Spleen (tissue), 11 donors: Measurements from ENCODE around the gene ST8SIA6. TPM values are rescaled to one million over a fixed set of nuclear protein-coding genes. Genes with fewer than 3 reads are reported as not detected.
A peak's percentile ranks its signal among the peaks of the same experiment; 100 is the strongest.
"Not testable (repeated sequence)": the region's sequence is repeated elsewhere in the genome, so short reads cannot be mapped to it uniquely, and the experiment has no call there.

Source experiments
- DNase-seq: peaks from one replicate; pipeline ENCODE4 v3.0.0-alpha.2; 2020
- H3K27ac ChIP-seq, 8 donors: fragments of 200-600 bp; sonication (generic) in 7 of 8; 1 replicate in 4 of 8; 2 replicates in 4 of 8; pipeline versions ENCODE4 v1.5.0 to v1.8.0; 2016 to 2021; ENCODE audit warnings: inconsistent platforms in 4 of 8, mild to moderate bottlenecking in 4 of 8, moderate library complexity in 1 of 8
- H3K27me3 ChIP-seq, 7 donors: fragments of 200-600 bp; sonication (generic) in 6 of 7; replicated peaks in 1 of 7; 1 replicate in 4 of 7; 2 replicates in 3 of 7; pipeline versions ENCODE4 v1.5.0 to v1.8.0; 2016 to 2021; ENCODE audit warnings: inconsistent platforms in 3 of 7, mild to moderate bottlenecking in 1 of 7
- H3K36me3 ChIP-seq, 6 donors: fragments of 200-600 bp; sonication (generic) in 5 of 6; 1 replicate in 4 of 6; 2 replicates in 2 of 6; pipeline versions ENCODE4 v1.5.0 to v1.8.0; 2016 to 2021; ENCODE audit warnings: inconsistent platforms in 2 of 6
- H3K4me1 ChIP-seq, 6 donors: fragments of 200-600 bp; sonication (generic) in 5 of 6; 1 replicate in 3 of 6; 2 replicates in 3 of 6; pipeline versions ENCODE4 v1.5.0 to v1.8.0; 2016 to 2021; ENCODE audit warnings: inconsistent platforms in 3 of 6
- H3K4me3 ChIP-seq, 8 donors: fragments of 200-600 bp; sonication (generic) in 7 of 8; 1 replicate in 4 of 8; 2 replicates in 4 of 8; pipeline versions ENCODE4 v1.5.0 to v1.8.0; 2016 to 2021; ENCODE audit warnings: inconsistent platforms in 4 of 8, mild to moderate bottlenecking in 4 of 8, moderate library complexity in 2 of 8
- H3K9me3 ChIP-seq, 8 donors: fragments of 200-600 bp; sonication (generic) in 7 of 8; 1 replicate in 4 of 8; 2 replicates in 4 of 8; pipeline versions ENCODE4 v1.5.0 to v1.8.0; 2016 to 2021; ENCODE audit warnings: inconsistent platforms in 4 of 8
- CTCF ChIP-seq, 11 experiments: fragments of 200-600 bp in 7 of 11; fragments of 450-650 bp in 4 of 11; sonication (generic) in 4 of 11; IDR thresholded peaks in 8 of 11; conservative IDR thresholded peaks in 3 of 11; 1 replicate in 7 of 11; 2 replicates in 4 of 11; pipeline versions ENCODE4 v1.4.0 to v1.8.0; 2016 to 2021; ENCODE audit warnings: antibody characterized with exemption in 11 of 11, inconsistent platforms in 4 of 11, mild to moderate bottlenecking in 1 of 11
- POLR2A ChIP-seq, 3 donors: fragments of 450-650 bp; IDR thresholded peaks; one replicate each; pipeline ENCODE4 v1.5.1; 2017; ENCODE audit warnings: antibody characterized with exemption in 3 of 3, mild to moderate bottlenecking in 1 of 3
- POLR2AphosphoS5 ChIP-seq, 3 donors: sonication (generic); formaldehyde crosslinking; IDR thresholded peaks; one replicate each; pipeline ENCODE4 v1.5.1; 2017; ENCODE audit warnings: antibody characterized with exemption in 3 of 3
- WGBS, 5 donors: extraction: QIAGEN DNeasy Blood & Tissue Kit in 3 of 5; methylation state at CpG; one replicate each; pipeline versions ENCODE4 v1.1.5 to v1.1.7; 2013 to 2018; 5-methylcytosine and 5-hydroxymethylcytosine counted together
- intact Hi-C: fragments of 100-400 bp; cut with DNase I; formaldehyde crosslinking; loops from one replicate; pipeline ENCODE4 v1.15.0; 2023; ENCODE audit warnings: low total_unique reads
- polyA plus RNA-seq, 3 donors: library from polyadenylated mRNA; stranded (reverse); fragments of 200-250 nt; gene quantifications; one replicate each; pipeline ENCODE4 v1.2.1, GENCODE V29; 2013
- total RNA-seq, 7 donors: library from RNA; depleted of rRNA in 3 of 7; stranded (reverse); fragments of >200 nt in 3 of 7; fragmentation: NEBNext Ultra II Directional in 4 of 7; extraction: Animal tissue kit (Norgen Biotek cat#: 25700) in 4 of 7; gene quantifications; one replicate each; pipeline versions ENCODE4 v1.1.0 to v1.2.1, GENCODE V29; 2016 to 2021
- donor health status: healthy with polysubstance abuse.
- donor health status: DM: no; HTN: no; CAD: no; lungs with moderate emphysema.
- donor health status: DM: no; HTN: no; CAD: no.
- donor health status: Bipolar disorder and iron deficiency.
- donor health status: healthy.
- donor health status: DM: no; HTN: no; CAD: no.
- donor health status: DM: yes; HTN: yes; CAD: no.

ST8SIA6 gene
- total and polyA plus RNA-seq, 10 donors = 0.02 to 1.2 (median 1.0) TPM; not detected in 3

DNA sequence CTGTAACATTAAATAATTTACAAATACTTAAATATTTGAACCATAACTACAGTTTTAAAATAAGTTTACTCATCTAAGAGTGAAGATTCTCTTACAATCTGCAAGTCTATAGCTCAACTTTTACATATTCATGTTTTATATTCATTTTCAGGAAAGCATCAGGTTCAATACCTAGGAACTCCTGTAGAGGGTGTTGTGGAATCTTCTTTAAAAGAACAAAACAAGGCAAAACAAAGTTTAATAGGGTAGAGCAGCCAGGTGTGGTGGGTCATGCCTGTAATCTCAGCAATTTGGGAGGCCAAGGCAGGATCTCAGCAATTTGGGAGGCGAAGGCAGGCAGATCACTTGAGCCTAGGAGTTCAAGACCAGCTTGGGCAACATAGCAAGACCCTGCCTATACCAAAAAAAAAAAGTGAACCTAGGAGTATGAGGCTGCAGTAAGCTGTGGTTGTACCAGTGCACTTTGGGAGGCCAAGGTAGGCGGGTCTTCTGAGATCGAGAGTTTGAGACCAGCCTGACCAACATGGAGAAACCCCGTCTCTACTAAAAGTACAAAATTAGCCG is 45.1 kb downstream of the ST8SIA6 start:
- no peak overlapping the region for H3K4me3 ChIP-seq
- H3K27me3 ChIP-seq = no peaks in the 10 kb centered on the region
- 88 to 96% (median 92%) methylated on average over 5 of the region's 5 CpGs for WGBS, 5 donors
- no peaks in the 10 kb centered on the region for H3K36me3 ChIP-seq
- H3K27ac ChIP-seq = no peak overlapping the region
- intact Hi-C loops = no loop called here
- peak in 7 of 11 experiments; percentile 21 to 54 (median 36) for TF ChIP-seq CTCF (IDR thresholded peaks at IDR 0.05 in 8 of 11, conservative IDR thresholded peaks at IDR 0.05 in 3 of 11)
- TF ChIP-seq POLR2AphosphoS5 (IDR thresholded peaks at IDR 0.05) = no peak
- no peaks in the 10 kb centered on the region for H3K9me3 ChIP-seq
- no peaks in the 10 kb centered on the region for H3K4me1 ChIP-seq
- DNase-seq = no peak

- TF ChIP-seq POLR2AphosphoS5 (IDR thresholded peaks at IDR 0.05) = no peak
- no peak for TF ChIP-seq CTCF (IDR thresholded peaks at IDR 0.05 in 8 of 11, conservative IDR thresholded peaks at IDR 0.05 in 3 of 11)
- no peak for TF ChIP-seq POLR2A (IDR thresholded peaks at IDR 0.05)
Measured at GRCh38 chr10:17407047-17407446, 47.3 kb downstream of the ST8SIA6 start.

DNA sequence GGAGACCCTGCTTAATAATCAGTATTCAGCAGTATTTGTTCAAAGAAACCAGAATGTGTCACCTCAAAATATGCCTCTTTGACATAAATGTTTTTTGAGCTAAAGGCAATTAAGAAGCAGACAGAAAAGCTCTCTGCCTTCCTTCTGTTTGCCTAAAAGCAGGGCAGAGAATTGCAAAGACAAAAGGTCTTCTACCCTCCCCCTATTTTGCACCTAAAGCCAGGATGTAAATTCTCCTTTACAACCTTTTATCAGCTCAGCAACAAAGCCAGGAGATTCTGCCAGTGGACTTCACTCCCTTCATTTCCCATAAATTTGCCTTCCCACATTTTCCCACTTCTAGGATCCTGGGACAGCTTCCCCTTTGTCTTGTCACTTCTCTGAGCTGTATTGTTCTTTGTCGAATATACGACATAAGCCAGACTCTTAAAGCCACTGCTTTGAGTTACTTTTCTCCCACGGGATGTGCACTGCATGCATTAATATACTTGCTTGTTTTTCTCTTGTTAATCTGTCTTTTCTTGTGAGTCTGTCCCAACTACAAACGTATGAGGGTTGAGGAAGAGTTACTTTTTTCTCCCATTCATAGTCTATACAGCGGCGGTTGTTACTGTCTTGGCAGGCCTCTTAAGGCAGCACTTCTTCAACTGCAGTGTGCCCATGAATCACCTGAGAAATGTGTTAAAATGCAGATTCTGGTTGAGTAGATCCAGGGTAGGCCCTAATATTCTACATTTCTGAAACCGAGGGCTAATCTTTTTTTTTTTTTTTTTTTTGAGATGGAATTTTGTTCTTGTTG is 48.2 kb downstream of the ST8SIA6 start:
- intact Hi-C loops = no loop called here
- 75 to 87% (median 82%) methylated on average over 7 of the region's 7 CpGs for WGBS, 5 donors
- Histone ChIP-seq H3K4me1 (no peaks in the 10 kb centered on the region), H3K4me3 (no peak overlapping the region), H3K9me3 (no peaks in the 10 kb centered on the region), H3K27me3 (no peaks in the 10 kb centered on the region), H3K36me3 (no peaks in the 10 kb centered on the region), H3K27ac (no peak overlapping the region)
- DNase-seq = no peak
- TF ChIP-seq CTCF (IDR thresholded peaks at IDR 0.05 in 8 of 11, conservative IDR thresholded peaks at IDR 0.05 in 3 of 11) (no peak), POLR2AphosphoS5 (IDR thresholded peaks at IDR 0.05) (no peak), POLR2A (IDR thresholded peaks at IDR 0.05) (no peak)

More at GRCh38 chr10:17407047-17407446, 47.3 kb downstream of the ST8SIA6 start:
- no peak for DNase-seq
- no peak overlapping the region for H3K4me3 ChIP-seq
- intact Hi-C loops = no loop called here
- no peaks in the 10 kb centered on the region for H3K27me3 ChIP-seq
- H3K9me3 ChIP-seq = no peaks in the 10 kb centered on the region
- no peaks in the 10 kb centered on the region for H3K36me3 ChIP-seq
- H3K4me1 ChIP-seq = no peaks in the 10 kb centered on the region
- no peak overlapping the region for H3K27ac ChIP-seq
- WGBS, 5 donors = 63 to 85% (median 74%) methylated on average over 5 of the region's 5 CpGs

DNA sequence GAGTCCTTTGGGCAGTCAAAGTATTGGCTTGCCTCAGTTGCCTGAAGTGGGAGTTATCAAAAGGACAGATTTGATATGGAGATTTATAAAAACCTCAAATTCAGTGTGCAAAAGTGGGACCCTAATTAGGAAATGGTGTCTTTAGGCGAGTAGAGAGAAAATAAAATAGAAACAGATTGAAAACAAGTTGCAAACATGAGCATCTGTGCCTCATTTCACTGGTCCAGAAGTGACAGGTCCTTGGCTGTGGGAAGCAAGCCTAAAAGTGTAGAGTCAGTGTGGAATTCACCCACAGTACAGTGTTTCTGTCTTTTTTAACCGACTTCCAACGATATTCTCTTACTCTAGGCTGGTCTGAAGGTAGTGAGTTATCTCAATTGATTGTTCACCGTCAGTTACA is 51.2 kb downstream of the ST8SIA6 start:
- intact Hi-C loops = no loop called here
- Histone ChIP-seq H3K36me3 (no peaks in the 10 kb centered on the region), H3K27ac (no peak overlapping the region), H3K4me1 (no peaks in the 10 kb centered on the region), H3K27me3 (no peaks in the 10 kb centered on the region), H3K4me3 (no peak overlapping the region), H3K9me3 (no peaks in the 10 kb centered on the region)
- TF ChIP-seq CTCF (IDR thresholded peaks at IDR 0.05 in 8 of 11, conservative IDR thresholded peaks at IDR 0.05 in 3 of 11) (no peak), POLR2AphosphoS5 (IDR thresholded peaks at IDR 0.05) (no peak), POLR2A (IDR thresholded peaks at IDR 0.05) (no peak)
- WGBS, 5 donors = 77 to 94% (median 89%) methylated on average over 4 of the region's 4 CpGs
- DNase-seq = no peak

DNA sequence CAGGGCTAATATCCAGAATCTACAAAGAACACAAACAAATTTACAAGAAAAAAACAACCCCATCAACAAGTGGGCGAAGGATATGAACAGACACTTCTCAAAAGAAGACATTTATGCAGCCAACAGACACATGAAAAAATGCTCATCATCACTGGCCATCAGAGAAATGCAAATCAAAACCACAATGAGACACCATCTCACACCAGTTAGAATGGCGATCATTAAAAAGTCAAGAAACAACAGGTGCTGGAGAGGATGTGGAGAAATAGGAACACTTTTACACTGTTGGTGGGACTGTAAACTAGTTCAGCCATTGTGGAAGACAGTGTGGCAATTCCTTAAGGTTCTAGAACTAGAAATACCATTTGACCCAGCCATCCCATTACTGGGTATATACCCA is 52.4 kb downstream of the ST8SIA6 start:
- H3K9me3 ChIP-seq, H3K27ac ChIP-seq, DNase-seq, H3K36me3 ChIP-seq, intact Hi-C loops, H3K4me3 ChIP-seq, H3K4me1 ChIP-seq, H3K27me3 ChIP-seq: not testable (repeated sequence)
- 75 to 100% (median 83%) methylated on average over 1 of the region's 2 CpGs; no CpG with 5 or more reads in 1 of the 5 donors for WGBS, 5 donors
